ENCODE results near the gene R3HDM4.
"Not testable (repeated sequence)": the region's sequence is repeated elsewhere in the genome, so short reads cannot be mapped to it uniquely, and the experiment has no call there.

R3HDM4 gene

DNA sequence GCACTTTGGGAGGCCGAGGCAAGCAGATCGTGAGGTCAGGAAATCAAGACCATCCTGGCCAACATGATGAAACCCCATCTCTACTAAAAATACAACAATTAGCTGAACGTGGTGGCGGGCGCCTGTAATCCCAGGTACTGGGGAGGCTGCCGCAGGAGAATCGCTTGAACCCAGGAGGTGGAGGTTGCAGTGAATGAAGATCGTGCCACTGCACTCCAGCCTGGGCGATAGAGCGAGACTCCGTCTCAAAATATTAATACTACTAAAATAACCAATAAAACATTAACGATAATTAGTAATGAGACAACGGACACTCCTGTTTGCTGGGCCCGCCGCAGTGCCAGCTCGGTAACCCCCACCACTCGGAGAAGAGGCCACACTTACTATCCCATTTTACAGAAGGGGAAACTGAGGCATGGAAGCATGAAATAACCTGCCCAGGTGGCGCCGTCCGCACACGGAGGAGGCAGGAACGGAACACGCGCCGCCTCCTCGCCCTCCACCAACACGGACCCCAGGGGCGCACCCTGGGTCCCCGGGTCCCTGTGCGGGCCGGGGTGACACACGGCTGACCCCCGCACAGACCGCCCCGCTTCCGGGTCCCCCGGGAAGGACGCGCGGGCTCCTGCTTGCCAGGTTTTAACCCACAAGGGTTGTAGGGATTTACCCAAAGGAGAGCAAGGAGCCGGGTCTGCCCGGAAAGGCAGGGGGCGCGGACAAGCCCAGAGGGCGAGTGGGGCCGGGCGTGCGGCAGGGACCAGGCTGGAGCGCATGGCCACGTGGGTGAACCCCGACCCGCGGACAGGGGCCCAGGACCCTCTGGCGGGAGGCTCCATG is 1.6 kb downstream of the R3HDM4 start:
- DNase-seq: no peak

DNA sequence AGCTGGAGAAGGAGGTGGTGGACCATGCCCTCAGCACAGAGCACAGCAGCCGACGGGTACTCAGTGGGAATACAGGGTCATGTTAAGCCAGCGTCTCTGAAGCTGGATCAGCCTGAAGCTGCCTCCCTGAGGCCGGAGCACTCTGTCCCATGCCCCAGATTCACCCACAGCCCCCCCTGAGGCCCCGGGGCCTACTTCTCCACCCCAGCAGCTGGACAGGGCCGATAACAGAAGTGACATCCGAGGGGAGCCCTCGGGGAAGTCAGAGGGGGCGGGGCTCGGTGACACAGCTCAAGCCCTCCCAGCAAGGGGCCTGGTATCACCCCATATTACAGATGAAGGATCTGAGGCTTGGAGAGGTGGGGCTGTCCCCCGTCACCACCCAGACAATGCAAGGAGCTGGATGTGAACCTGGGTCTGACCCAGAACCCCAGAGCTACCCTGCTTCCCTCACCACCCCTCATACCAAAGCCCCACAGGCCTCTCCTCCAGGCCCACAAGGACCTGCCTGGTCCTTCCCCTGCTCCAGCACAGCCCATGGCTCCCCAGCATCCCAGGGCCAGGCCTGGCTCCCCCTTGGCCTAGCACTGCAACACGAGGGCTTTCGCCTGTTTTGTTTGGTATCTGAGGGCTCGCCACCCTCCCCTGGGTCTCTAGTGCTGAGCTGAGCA is 5.7 kb downstream of the R3HDM4 start:
- no peak for DNase-seq

DNA sequence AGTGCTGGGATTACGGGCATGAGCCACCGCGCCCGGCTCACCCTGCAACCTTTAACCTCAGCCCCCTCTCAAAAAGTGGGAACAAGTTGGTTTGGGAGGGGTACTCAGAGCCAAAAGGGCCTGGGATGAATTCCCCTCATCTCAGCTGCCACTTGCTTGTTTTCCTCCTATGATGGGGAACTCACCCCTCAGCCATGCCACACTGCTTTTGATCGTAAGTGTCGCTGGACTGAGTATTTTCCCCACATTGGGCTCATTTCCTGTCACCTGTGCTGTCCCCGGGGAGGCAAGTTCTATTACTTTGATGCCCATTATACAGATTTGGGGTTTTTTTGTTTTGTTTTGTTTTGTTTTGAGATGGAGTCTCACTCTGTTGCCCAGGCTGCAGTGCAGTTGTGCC is 6.5 kb downstream of the R3HDM4 start:
- no peak for DNase-seq

DNA sequence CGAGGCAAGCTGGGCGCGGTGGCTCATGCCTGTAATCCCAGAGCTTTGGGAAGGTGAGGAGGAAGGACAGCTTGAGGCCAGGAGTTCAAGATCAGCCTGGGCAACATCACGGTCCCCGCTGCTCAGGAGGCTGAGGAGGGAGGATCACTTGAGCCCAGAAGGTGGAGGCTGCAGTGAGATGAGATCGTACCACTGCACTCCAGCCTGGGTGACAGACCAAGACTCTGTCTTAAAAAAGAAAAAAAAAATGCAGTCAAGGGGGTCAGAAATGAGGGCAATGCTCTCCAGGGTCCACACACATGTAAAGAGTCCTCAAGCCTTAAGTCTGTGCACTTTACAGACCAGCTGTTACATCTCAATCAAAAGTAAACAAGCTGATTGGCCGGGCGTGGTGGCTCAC is 8.5 kb downstream of the R3HDM4 start:
- no peak for DNase-seq

DNA sequence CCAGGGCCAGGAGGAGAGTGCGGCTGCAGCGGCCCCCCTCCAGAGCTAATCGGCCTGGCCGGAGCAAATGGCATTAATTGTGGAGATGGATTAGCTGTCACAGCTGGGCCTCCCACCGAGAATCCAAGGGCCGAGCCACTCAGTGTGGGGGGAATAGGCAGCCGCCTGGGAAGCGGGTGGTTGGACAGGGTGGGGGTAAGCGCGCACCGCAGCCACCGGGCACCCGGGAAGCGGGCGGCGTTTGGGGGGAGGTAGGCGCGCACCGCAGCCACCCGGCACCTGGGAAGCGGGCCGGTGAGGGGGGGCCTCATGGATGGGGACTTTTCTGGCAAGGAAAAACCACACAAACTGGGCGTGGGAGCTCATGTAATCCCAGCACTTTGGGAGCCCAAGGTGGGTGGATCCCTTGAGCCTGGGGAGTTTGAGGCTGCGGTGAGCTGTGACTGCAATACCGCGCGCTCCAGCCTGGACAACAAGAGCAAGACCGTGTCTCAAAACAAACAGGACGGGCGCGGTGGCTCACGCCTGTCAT is 9.7 kb downstream of the R3HDM4 start:
- DNase-seq: no peak

DNA sequence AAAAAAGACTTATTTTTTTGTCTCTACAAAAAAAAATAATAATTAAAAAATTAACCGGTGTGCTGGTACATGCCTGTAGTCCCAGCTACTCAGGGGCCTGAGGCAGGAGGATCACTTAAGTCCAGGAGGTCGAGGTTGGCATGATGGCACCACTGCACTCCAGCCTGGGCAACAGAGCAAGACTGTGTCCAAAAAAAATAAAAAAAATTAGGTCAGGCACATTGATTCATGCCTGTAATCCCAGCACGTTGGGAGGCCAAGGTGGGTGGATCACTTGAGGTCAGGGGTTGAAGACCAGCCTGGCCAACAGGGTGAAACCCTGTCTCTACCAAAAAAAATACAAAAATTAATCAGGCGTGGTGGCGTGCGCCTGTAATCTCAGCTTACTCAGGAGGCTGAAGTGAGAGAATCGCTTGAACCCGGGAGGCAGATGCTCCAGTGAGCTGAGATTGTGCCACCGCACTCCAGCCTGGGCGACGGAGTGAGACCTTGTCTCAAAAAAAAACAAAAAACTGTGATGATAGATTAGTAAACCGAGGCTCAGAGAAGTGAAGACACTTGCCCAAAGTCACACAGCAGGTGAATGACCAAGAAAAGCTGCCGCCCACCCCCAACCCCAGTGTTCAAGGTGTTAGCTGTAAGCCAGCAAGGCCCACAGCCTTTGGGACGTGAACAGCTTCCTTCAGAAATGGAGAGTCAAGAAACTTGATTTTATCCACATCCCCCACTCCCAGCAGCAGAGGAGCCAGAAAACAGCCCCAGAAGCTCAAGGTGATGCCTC is 10.4 kb downstream of the R3HDM4 start:
- DNase-seq: no peak

DNA sequence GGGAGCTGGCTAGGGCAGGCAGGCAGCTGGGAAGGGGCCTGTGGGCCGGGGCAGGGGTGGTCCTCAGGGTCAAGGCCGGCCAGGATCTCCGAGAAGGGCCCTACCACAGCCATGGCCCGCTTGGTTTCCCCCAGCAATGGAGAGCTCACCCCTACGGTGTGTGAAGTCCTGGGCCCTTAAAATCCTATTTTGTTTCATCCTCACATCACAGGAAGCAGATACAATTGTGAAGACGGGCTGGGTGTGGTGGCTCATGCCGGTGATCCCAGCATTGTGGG is 11.0 kb downstream of the R3HDM4 start:
- no peak for DNase-seq

DNA sequence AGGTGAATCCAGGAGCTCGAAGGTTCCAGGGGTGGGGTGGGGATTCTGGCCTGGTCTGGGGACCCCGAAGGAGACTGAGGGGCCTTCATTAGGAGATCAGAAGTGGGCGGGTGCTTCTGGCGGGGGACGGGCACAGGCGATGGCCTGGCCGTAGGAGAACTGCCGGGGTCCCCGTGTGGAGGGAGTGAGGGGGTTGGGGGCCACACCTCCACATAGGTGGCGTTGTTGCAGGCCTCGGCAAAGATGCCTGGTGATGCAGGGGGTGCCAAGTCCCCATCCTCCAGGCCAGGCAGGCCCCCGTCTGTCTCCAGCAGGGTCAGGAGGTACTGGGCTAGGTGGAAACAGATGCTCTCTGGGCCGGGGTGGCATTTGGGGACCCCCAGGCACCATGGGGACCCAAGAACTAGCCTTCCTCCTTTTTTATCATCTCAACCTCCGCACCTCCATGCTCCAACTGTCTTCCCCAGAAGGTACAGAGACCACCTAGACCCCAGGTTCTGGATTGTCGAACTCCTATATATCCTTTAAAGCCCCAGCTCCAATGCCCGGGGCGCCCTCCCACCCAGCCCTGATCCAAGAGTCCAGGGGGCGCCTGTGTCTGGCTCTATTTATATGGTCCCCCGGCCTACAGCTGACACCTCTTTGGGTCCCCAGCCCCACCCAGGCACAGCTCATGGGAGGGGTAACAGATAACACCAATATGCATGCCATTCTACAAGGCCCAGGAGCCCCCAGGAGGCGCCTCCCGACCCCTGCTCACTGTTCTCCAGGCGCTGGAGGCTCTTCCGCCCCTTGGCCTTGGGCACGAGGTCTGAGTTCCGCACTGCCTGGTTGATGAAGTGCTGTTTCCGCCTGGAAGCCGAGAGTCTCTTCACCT is 11.6 kb downstream of the R3HDM4 start:
- no peak for DNase-seq

DNA sequence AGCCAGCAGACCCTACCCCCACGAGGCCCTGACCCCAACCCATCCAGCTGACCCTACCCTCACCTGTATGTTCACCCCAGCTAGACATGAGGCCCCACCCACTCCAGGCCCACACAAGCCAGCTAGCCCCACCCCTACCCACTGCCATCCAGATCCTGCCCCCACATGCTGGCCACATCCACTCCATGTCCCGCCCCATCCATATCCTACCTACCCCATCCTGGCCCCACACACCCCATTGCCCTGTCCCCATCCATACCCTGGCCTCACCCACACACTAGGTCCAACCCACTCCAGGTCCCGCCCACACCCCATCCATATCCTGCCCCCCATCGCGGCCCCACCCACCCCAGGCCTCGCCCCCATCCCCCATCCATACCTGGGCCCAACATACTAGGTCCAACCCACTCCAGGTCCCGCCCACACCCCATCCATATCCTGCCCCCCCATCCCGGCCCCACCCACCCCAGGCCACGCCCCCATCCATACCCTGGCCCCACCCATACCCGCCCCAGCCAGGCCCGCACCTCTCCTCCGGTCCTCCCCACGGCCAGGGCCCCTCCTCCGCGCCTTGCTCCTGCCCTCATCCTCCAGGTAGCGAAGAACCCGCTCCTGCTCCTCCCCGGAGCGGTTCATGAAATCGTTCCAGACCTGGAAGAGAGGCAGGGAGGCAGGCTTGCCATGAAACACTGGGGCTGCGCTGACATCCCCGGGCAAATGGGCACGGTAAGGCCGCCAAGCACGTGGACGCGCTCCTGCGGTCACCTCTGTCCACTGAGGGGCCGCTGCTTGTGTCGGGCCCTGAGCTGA is 12.5 kb downstream of the R3HDM4 start:
- DNase-seq: no peak

DNA sequence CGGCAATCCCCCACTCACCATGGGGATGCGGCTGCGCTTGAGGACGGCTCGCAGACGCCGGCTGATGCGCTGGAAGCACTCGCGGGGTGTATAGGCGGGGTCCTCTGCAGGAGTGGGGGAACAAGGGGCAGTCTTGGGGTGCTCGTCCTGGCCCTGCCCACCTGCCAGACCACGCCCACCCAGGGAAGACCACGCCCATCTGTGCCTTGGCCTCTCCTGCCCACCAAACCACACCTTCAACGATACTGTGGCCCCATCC is 13.0 kb downstream of the R3HDM4 start:
- no peak for DNase-seq

DNA sequence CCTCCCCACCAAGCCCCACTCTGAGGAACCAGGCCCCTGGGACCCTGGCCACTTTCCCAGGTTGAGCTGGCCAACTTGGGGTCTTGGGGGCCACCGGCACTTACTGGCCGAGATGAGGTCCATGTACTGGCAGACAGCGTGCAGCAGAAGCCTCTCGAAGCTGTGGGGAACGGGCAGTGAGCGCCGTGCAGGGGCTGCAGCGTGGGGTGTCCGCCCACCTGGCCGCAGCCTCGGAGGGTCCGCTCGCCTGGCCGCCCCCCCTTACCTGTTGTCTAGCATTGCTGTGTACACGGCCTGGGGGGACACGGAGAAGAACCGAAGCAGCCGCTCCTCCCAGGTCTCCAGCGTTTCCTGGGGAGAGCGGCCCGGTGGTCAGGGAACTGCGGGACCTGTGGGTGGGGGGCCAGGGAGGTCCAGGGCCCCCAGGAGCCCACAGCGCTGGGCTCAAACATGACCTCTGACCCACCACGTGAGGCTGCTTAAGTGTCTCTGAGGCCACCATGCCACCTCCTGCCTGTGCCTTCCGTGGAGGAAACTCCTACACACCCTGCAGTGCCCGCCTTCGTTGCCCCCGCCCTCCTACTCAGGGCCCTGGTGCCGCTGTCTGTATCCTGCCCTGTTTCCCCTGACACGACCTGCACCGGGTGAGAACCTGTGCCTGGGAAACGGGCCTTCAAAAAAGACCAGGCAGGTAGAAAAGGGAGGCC is 13.5 kb downstream of the R3HDM4 start:
- no peak for DNase-seq

DNA sequence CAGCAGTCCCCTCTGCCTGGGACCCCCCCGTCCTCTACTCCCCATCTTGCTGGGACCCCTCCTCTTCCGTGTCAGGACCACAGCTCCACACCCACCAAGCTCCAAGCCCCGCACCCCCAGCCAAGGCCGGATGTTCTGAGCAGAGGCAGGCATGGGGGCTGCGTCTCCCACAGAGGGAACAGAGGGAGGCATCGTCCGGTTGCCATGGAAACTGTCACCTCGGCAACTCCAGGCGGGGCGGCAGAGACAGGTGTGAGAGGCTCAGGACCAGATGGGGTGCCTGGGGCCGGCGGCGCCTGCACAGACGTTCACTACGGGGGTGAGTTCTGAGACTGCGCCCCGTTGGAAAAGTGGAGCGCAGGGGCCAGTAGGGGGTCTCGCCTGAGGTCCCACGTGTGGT is 14.4 kb downstream of the R3HDM4 start:
- DNase-seq: no peak

DNA sequence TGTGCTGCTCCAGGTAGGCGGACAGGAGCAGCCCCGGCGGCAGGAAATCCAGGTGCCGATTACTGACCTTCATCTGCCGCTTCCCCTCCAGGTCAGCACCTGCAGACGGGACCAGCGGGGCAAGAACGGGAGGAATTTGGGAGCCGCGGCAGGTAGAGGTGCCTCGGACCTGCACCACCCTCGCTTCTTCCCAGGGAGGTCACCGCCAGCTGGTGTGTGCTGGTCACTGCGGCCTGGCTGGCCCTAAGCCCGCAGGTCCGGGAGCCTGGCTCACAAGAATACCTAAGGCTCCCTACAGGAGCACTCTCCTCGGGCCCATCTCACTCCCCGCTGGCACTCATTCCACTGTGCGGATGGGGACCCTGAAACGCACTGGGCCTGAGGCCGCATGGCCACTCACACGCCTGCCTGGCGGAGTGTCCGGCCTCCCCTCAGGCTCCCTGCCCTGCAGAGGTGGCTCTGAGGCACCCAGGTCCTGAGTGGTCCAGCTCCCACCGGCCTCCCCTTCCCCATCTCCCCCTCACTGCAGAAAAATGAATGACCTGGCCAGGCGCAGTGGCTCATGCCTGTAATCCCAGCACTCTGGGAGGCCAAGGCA is 15.5 kb downstream of the R3HDM4 start:
- DNase-seq: no peak

DNA sequence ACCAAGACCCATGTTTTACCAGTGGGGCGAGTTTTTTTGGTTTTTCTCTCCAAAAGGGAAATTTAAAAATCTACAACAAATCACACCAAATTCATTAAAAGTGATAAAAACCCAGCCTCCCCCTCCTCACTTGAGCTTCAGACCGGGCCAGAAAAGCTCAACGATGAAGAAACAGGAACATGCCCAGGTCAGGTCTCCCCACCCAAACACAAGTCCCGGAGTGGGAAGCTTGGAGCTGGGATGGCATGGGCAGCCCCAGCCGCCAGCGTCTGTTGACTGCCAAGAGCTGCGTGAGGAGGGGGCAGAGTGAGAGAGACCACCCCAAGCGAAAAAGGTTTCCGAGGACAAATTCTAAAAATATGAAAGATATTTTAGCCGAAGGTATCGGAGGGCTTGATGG is 16.0 kb downstream of the R3HDM4 start:
- DNase-seq: no peak

DNA sequence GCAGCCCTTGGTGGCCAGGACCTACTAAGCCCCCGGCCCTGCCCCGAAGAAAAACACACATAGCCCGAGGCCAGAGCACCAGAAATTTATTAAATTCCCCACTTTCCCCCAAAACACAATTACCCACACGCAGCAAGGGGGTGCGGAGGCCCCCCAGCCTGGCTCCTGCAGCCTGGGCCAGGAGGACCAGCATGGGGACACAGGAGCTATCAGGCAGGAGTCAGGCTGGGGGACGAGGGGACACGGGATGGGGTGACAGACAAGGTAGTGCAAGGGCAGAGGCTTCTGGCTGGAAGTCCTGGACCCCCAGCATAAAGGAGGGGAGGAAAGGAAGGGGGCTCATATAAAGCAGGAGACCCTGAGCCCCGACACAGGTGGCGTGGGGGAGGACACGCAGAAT is 16.6 kb downstream of the R3HDM4 start:
- DNase-seq: no peak

DNA sequence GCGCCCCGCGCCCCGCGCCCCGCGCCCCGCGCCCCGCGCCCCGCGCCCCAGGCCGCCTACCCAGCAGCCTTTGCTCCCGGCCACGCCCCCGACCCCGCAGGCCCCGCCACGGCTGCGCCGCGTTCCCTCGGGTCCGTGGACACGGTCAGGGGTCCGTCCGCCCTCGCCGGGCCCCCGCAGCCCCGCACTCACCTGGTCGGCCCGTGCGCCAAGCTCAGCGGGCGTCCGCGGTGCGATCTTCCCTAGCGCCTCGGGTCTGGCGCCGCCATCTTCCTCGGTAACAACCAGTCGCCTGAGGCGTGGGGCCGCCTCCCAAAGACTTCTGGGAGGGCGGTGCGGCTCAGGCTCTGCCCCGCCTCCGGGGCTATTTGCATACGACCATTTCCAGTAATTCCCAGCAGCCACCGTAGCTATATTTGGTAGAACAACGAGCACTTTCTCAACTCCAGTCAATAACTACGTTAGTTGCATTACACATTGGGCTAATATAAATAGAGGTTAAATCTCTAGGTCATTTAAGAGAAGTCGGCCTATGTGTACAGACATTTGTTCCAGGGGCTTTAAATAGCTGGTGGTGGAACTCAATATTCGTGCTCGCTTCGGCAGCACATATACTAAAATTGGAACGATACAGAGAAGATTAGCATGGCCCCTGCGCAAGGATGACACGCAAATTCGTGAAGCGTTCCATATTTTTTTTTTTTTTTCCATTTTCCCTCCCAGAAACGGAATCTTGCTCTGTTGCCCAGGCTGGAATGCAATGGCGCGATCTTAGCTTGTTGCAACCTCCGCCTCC is 19.9 kb downstream of the R3HDM4 start, which contains the start of the genes MED16 and RNU6-9:
TSS of gene MED16 (minus strand) at position 294 of the 796 bp plus-strand sequence. CDS start 2,056 bp downstream, outside the sequence.
TSS of gene RNU6-9 (plus strand) at position 591 of the 796 bp plus-strand sequence.
- DNase-seq: peak; percentile 74

DNA sequence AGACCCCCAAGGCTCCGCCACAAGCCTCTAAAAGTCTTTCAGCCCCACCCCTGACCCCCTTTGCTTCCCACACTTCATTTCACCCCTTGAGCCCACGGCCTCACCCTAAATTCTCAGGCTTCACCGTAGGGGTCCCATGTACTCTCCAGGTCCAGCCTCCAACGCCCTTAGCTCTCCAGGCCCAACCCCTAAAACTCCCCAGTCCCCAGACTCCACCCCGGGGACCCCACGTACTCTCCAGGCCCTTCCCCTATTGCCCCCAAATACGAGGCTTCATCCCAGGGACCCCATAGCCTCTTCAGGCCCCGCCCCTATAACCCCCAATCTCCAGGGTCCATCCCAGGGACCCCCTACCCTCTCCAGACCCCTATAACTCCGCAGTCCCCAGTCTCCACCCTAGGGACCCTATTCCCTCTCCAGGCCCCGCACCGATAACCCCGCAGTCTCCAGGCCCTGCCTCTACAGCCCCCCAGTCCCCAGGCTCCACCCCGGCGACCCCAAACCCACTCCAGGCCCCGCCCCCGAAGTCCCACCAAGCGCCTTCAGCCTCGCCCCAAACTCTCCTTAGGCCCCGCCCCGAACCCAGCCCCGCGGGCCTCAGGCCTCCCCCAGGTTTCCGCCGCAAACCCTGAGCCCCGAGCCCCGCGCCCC is 20.7 kb downstream of the R3HDM4 start:
- no peak for DNase-seq

DNA sequence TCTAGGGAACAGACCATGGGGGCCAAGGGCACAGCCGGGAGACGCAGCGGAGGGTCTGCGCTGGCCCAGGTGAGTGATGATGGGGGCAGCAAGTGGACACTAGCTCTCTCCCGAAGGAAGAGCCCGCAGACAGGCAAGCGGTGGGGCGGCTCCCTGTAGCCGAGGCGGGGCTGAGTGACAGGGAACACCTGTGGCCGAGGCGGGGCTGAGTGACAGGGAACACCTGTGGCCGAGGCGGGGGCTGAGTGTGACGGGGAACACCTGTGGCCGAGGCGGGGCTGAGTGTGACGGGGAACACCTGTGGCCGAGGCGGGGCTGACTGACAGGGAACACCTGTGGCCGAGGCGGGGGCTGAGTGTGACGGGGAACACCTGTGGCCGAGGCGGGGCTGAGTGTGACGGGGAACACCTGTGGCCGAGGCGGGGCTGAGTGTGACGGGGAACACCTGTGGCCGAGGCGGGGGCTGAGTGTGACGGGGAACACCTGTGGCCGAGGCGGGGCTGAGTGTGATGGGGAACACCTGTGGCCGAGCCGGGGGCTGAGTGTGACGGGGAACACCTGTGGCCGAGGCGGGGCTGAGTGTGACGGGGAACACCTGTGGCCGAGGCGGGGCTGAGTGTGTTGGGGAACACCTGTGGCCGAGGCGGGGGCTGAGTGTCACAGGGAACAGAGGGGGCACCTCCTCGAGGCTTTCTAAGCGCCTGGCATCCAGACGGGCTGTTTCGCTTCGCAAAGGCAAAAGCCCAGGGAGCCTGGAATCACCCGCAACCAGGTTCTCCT is 21.4 kb downstream of the R3HDM4 start:
- DNase-seq: not testable (repeated sequence)

DNA sequence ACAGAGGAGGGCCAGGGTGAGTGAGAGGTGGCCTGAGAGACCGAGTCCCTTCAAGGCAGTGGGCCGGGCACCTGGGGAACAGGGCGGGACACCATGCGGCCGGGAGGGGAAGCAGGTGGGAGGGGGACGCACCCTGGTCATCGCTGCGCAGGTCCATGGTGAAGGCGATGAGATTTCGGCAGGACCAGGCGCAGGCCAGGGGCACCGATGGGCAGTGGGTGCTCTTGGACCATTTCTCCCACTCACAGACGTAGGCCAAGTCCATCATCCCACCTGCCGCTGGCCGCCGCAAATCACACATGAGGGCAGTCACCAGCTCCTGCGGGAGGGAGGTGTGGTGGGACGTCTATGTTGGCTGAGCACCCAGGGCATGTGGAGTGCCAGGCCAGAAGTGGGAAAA is 22.2 kb downstream of the R3HDM4 start:
- no peak for DNase-seq
